ENCODE data around the gene USP4. TPM values are rescaled to one million over a fixed set of nuclear protein-coding genes. Genes with fewer than 3 reads are reported as not detected.
A peak's percentile ranks its signal among the peaks of the same experiment; 100 is the strongest.

The USP4 gene
- total and polyA plus RNA-seq, 2 donors (not counting 1 experiment from before 2014, with no cell fraction given): 60.3 to 116 TPM

- peaks cover 99% of the 10 kb centered on the region for H3K79me2 ChIP-seq (ENCODE audit: control insufficient read depth, insufficient read depth, low read length)
- no peak overlapping the region for H3K4me3 Mint-ChIP-seq
- peaks cover 0 to 1% of the 10 kb centered on the region in 2 donors for H3K4me1 ChIP-seq (ENCODE audit: control insufficient read depth in 2 of 2, insufficient read depth in 2 of 2, low read length in 2 of 2)
- H3K27me3 ChIP-seq (replicated peaks in 1 of 4; ENCODE audit: control extremely low read depth in 1 of 4, control insufficient read depth in 3 of 4, insufficient read depth in 4 of 4, low read length in 3 of 4): no peaks in the 10 kb centered on the region
- CTCF ChIA-PET: no interaction called here
- H3K27ac ChIP-seq (ENCODE audit: low read length in 2 of 2): no peak overlapping the region
- H3K4me1 Mint-ChIP-seq: peaks cover 17% of the 10 kb centered on the region
- TF ChIP-seq CTCF (IDR thresholded peaks at IDR 0.05) (no peak), EZH2 (IDR thresholded peaks at IDR 0.05; ENCODE audit: borderline replicate concordance, insufficient read depth, low read depth, low read length, poor library complexity, severe bottlenecking) (no peak)
- H3K36me3 ChIP-seq (replicated peaks in 1 of 2; ENCODE audit: control extremely low read depth in 1 of 2, control insufficient read depth in 1 of 2, extremely low read depth in 1 of 2, insufficient read depth in 2 of 2, low read length in 1 of 2): peaks cover 2 to 66% of the 10 kb centered on the region in 2 experiments
- H3K4me2 ChIP-seq (replicated peaks; ENCODE audit: low read depth, low read length, poor library complexity, severe bottlenecking): no peak overlapping the region
- H3K9me3 Mint-ChIP-seq (ENCODE audit: insufficient read depth): no peaks in the 10 kb centered on the region
- H3K4me3 ChIP-seq (ENCODE audit: control extremely low read depth in 1 of 5, extremely low read depth in 1 of 5, insufficient read depth in 1 of 5, low read depth in 2 of 5, low read length in 4 of 5): no peak overlapping the region
- no peak overlapping the region for H3K9ac ChIP-seq (ENCODE audit: low read length)
- intact Hi-C loops (cut with micrococcal nuclease): no loop called here
- H3K27me3 Mint-ChIP-seq: no peaks in the 10 kb centered on the region
- POLR2A ChIA-PET: no interaction called here
- no peak for ATAC-seq (ENCODE audit: low read depth)
- no peak overlapping the region for H2AFZ ChIP-seq (ENCODE audit: insufficient read depth, low read depth, low read length, poor library complexity, severe bottlenecking)
- no peak for DNase-seq
- peaks cover 86% of the 10 kb centered on the region for H4K20me1 ChIP-seq (ENCODE audit: control insufficient read depth, insufficient read depth, low read length, poor library complexity, severe bottlenecking)
- peaks cover 0 to 1% (median 0%) of the 10 kb centered on the region in 3 donors for H3K9me3 ChIP-seq (ENCODE audit: control extremely low read depth in 1 of 3, control insufficient read depth in 2 of 3, insufficient read depth in 1 of 3, low read length in 2 of 3)
- no peak overlapping the region for H3K27ac Mint-ChIP-seq
Observed at GRCh38 chr3:49371946-49372345, 32.1 kb upstream of the USP4 start.

- H4K20me1 ChIP-seq (ENCODE audit: control insufficient read depth, insufficient read depth, low read length, poor library complexity, severe bottlenecking): peaks cover 79% of the 10 kb centered on the region
- H3K4me3 Mint-ChIP-seq: no peak overlapping the region
Observed at GRCh38 chr3:49370585-49371290, 30.9 kb upstream of the USP4 start.

More at GRCh38 chr3:49370585-49371290, 30.9 kb upstream of the USP4 start:
- Mint-ChIP-seq H3K9me3 (ENCODE audit: insufficient read depth) (no peaks in the 10 kb centered on the region), H3K27me3 (no peaks in the 10 kb centered on the region), H3K27ac (peak overlapping the region; percentile 53), H3K4me1 (peaks cover 14% of the 10 kb centered on the region)
- POLR2A ChIA-PET: no interaction called here
- Histone ChIP-seq H3K4me1 (ENCODE audit: control insufficient read depth in 2 of 2, insufficient read depth in 2 of 2, low read length in 2 of 2) (no peaks in the 10 kb centered on the region), H3K4me3 (ENCODE audit: control extremely low read depth in 1 of 5, extremely low read depth in 1 of 5, insufficient read depth in 1 of 5, low read depth in 2 of 5, low read length in 4 of 5) (no peak overlapping the region), H3K9ac (ENCODE audit: low read length) (no peak overlapping the region), H3K27ac (ENCODE audit: low read length in 2 of 2) (peak overlapping the region in 1 of 2 donors; percentile 17), H2AFZ (ENCODE audit: insufficient read depth, low read depth, low read length, poor library complexity, severe bottlenecking) (no peak overlapping the region), H3K36me3 (replicated peaks in 1 of 2; ENCODE audit: control extremely low read depth in 1 of 2, control insufficient read depth in 1 of 2, extremely low read depth in 1 of 2, insufficient read depth in 2 of 2, low read length in 1 of 2) (peaks cover 2 to 77% of the 10 kb centered on the region in 2 experiments), H3K27me3 (replicated peaks in 1 of 4; ENCODE audit: control extremely low read depth in 1 of 4, control insufficient read depth in 3 of 4, insufficient read depth in 4 of 4, low read length in 3 of 4) (no peaks in the 10 kb centered on the region), H3K79me2 (ENCODE audit: control insufficient read depth, insufficient read depth, low read length) (peaks cover 99% of the 10 kb centered on the region), H3K4me2 (replicated peaks; ENCODE audit: low read depth, low read length, poor library complexity, severe bottlenecking) (no peak overlapping the region), H3K9me3 (ENCODE audit: control extremely low read depth in 1 of 3, control insufficient read depth in 2 of 3, insufficient read depth in 1 of 3, low read length in 2 of 3) (no peaks in the 10 kb centered on the region)
- CTCF ChIA-PET: no interaction called here
- WGBS (ENCODE audit: insufficient coverage): 94% methylated on average over 6 of the region's 6 CpGs
- ATAC-seq (ENCODE audit: low read depth): no peak
- DNase-seq: no peak
- TF ChIP-seq EZH2 (IDR thresholded peaks at IDR 0.05; ENCODE audit: borderline replicate concordance, insufficient read depth, low read depth, low read length, poor library complexity, severe bottlenecking) (no peak), CTCF (IDR thresholded peaks at IDR 0.05) (no peak)
- intact Hi-C loops (cut with micrococcal nuclease): no loop called here
